Mesenchymal stem cell (in vitro differentiated cells and primary cell): Measurements from ENCODE around the gene ZNF496.

Source experiments
- DNase-seq: peaks from one replicate; pipeline ENCODE4 v3.0.0-alpha.2; 2013
- H2AFZ ChIP-seq: one replicate; pipeline ENCODE4 v1.6.1; 2013; ENCODE audit warnings: low read depth, mild to moderate bottlenecking, control low read depth, inconsistent platforms, low read length, moderate library complexity
- H2AK5ac ChIP-seq: 2 replicates; pipeline ENCODE4 v1.6.1; 2013; ENCODE audit warnings: low read length, moderate library complexity, mild to moderate bottlenecking, inconsistent platforms; ENCODE audit not compliant: severe bottlenecking
- H2BK120ac ChIP-seq: one replicate; pipeline ENCODE4 v1.6.1; 2013; ENCODE audit warnings: low read depth, mild to moderate bottlenecking, inconsistent platforms, low read length, moderate library complexity
- H2BK12ac ChIP-seq, 2 experiments: one replicate each; pipeline ENCODE4 v1.6.1; 2013; ENCODE audit warnings: inconsistent platforms in 2 of 2, low read length in 2 of 2, mild to moderate bottlenecking in 2 of 2, moderate library complexity in 2 of 2, control low read depth in 1 of 2
- H2BK15ac ChIP-seq: one replicate; pipeline ENCODE4 v1.6.1; 2013; ENCODE audit warnings: mild to moderate bottlenecking, low read depth, inconsistent platforms; ENCODE audit not compliant: poor library complexity, severe bottlenecking
- H2BK5ac ChIP-seq: 2 replicates; pipeline ENCODE4 v1.6.1; 2013; ENCODE audit warnings: low read depth, mild to moderate bottlenecking, low read length, control low read depth, inconsistent platforms; ENCODE audit not compliant: poor library complexity, severe bottlenecking
- H3K14ac ChIP-seq, 2 experiments: one replicate each; pipeline ENCODE4 v1.6.1; 2013; ENCODE audit warnings: inconsistent platforms in 2 of 2, low read length in 2 of 2, control low read depth in 1 of 2, mild to moderate bottlenecking in 1 of 2, moderate library complexity in 1 of 2
- H3K18ac ChIP-seq, 2 experiments: one replicate each; pipeline ENCODE4 v1.6.1; 2013; ENCODE audit warnings: inconsistent platforms in 2 of 2, low read length in 2 of 2, control low read depth in 1 of 2, low read depth in 1 of 2, mild to moderate bottlenecking in 1 of 2
- H3K23ac ChIP-seq, 2 experiments: one replicate each; pipeline ENCODE4 v1.6.1; 2013; ENCODE audit warnings: inconsistent platforms in 2 of 2, low read length in 2 of 2, mild to moderate bottlenecking in 2 of 2, moderate library complexity in 2 of 2, control low read depth in 1 of 2
- H3K27ac ChIP-seq: 2 replicates; pipeline ENCODE4 v1.5.1; 2013; ENCODE audit warnings: mild to moderate bottlenecking, moderate library complexity, low read length, control low read depth, inconsistent platforms; ENCODE audit not compliant: poor library complexity, severe bottlenecking
- H3K27me3 ChIP-seq, 2 experiments: 2 replicates each; pipeline versions ENCODE4 v1.6.1 to v1.7.0; 2013; ENCODE audit warnings: low read length in 2 of 2, mild to moderate bottlenecking in 2 of 2, moderate library complexity in 2 of 2, control low read depth in 1 of 2, inconsistent platforms in 1 of 2; ENCODE audit not compliant: control insufficient read depth in 1 of 2, insufficient read depth in 1 of 2
- H3K36me3 ChIP-seq, 2 experiments: 2 replicates each; pipeline versions ENCODE4 v1.6.1 to v1.7.0; 2013; ENCODE audit warnings: low read length in 2 of 2, control low read depth in 1 of 2, inconsistent platforms in 1 of 2, low read depth in 1 of 2, mild to moderate bottlenecking in 1 of 2; ENCODE audit not compliant: insufficient read depth in 2 of 2, control insufficient read depth in 1 of 2
- H3K4ac ChIP-seq, 2 experiments: one replicate each; pipeline ENCODE4 v1.6.1; 2013; ENCODE audit warnings: inconsistent platforms in 2 of 2, low read length in 2 of 2, mild to moderate bottlenecking in 2 of 2, moderate library complexity in 2 of 2, control low read depth in 1 of 2, low read depth in 1 of 2
- H3K4me1 ChIP-seq: 2 replicates; pipeline ENCODE4 v1.6.1; 2013; ENCODE audit warnings: low read depth, low read length, control low read depth; ENCODE audit not compliant: control insufficient read depth, insufficient read depth
- H3K4me2 ChIP-seq: 2 replicates; pipeline ENCODE4 v1.6.1; 2013; ENCODE audit warnings: low read length, mild to moderate bottlenecking, inconsistent platforms; ENCODE audit not compliant: poor library complexity, severe bottlenecking
- H3K4me3 ChIP-seq, 2 experiments: 2 replicates each; pipeline versions ENCODE4 v1.5.1 to v1.7.0; 2013; ENCODE audit warnings: low read length in 2 of 2, mild to moderate bottlenecking in 2 of 2, control low read depth in 1 of 2, low read depth in 1 of 2; ENCODE audit not compliant: insufficient read depth in 1 of 2
- H3K79me1 ChIP-seq: replicated peaks from 2 replicates; pipeline ENCODE4 v1.6.1; 2013; ENCODE audit warnings: mild to moderate bottlenecking, control low read depth, low read length, inconsistent platforms; ENCODE audit not compliant: poor library complexity, severe bottlenecking
- H3K9ac ChIP-seq: 2 replicates; pipeline ENCODE4 v1.7.0; 2013; ENCODE audit warnings: mild to moderate bottlenecking, low read length, moderate library complexity
- H3K9me3 ChIP-seq: 2 replicates; pipeline ENCODE4 v1.7.0; 2013; ENCODE audit warnings: mild to moderate bottlenecking, low read length; ENCODE audit not compliant: control insufficient read depth
- H4K8ac ChIP-seq: one replicate; pipeline ENCODE4 v1.6.1; 2013; ENCODE audit warnings: inconsistent platforms, mild to moderate bottlenecking, low read length, moderate library complexity
- H4K91ac ChIP-seq: one replicate; pipeline ENCODE4 v1.6.1; 2013; ENCODE audit warnings: mild to moderate bottlenecking, low read length, inconsistent platforms
- WGBS: methylation state at CpG from one replicate; pipeline ENCODE4 v1.1.7; 2013; ENCODE audit warnings: mixed read lengths; 5-methylcytosine and 5-hydroxymethylcytosine counted together

Gene ZNF496

GRCh38 chr1:247370786-247371732 lies 39.4 kb upstream of the ZNF496 start:
- H2BK5ac ChIP-seq = no peak overlapping the region
- no peak overlapping the region for H3K27ac ChIP-seq
- no peak overlapping the region for H3K4ac ChIP-seq
- no peak overlapping the region for H3K4me2 ChIP-seq
- H2AFZ ChIP-seq = no peak overlapping the region
- H3K9ac ChIP-seq = no peak overlapping the region
- no peaks in the 10 kb centered on the region for H3K27me3 ChIP-seq
- no peak overlapping the region for H4K8ac ChIP-seq
- H3K18ac ChIP-seq = no peak overlapping the region
- H3K36me3 ChIP-seq = no peaks in the 10 kb centered on the region
- no peaks in the 10 kb centered on the region for H3K79me1 ChIP-seq
- peak overlapping the region in 1 of 2 experiments; percentile 41 for H3K14ac ChIP-seq
- H2BK15ac ChIP-seq = no peak overlapping the region
- no peaks in the 10 kb centered on the region for H3K9me3 ChIP-seq
- peak; percentile 74 for DNase-seq
- H2BK12ac ChIP-seq = no peak overlapping the region
- no peak overlapping the region for H2AK5ac ChIP-seq
- H3K4me3 ChIP-seq = no peak overlapping the region
- H2BK120ac ChIP-seq = no peak overlapping the region
- H4K91ac ChIP-seq = no peak overlapping the region
- no peak overlapping the region for H3K23ac ChIP-seq
- WGBS = 79% methylated on average over 14 of the region's 16 CpGs
- no peaks in the 10 kb centered on the region for H3K4me1 ChIP-seq

- Histone ChIP-seq H2BK120ac (no peak overlapping the region), H3K27ac (no peak overlapping the region), H2BK15ac (no peak overlapping the region), H3K4me1 (no peaks in the 10 kb centered on the region), H3K4me3 (no peak overlapping the region), H3K9ac (no peak overlapping the region), H3K9me3 (no peaks in the 10 kb centered on the region), H3K4ac (no peak overlapping the region), H3K27me3 (peaks cover 0 to 3% of the 10 kb centered on the region in 2 experiments), H3K36me3 (no peaks in the 10 kb centered on the region), H3K18ac (no peak overlapping the region), H4K8ac (no peak overlapping the region), H2AFZ (no peak overlapping the region), H3K79me1 (no peaks in the 10 kb centered on the region), H2BK12ac (no peak overlapping the region), H3K4me2 (no peak overlapping the region), H2AK5ac (no peak overlapping the region), H2BK5ac (no peak overlapping the region), H4K91ac (no peak overlapping the region), H3K23ac (no peak overlapping the region), H3K14ac (no peak overlapping the region)
- DNase-seq = no peak
- WGBS = 90% methylated on average over 6 of the region's 7 CpGs
These were observed 37.0 kb upstream of the ZNF496 start for GRCh38 chr1:247368490-247369145.

- Histone ChIP-seq H3K4ac (no peak overlapping the region), H3K27me3 (peaks cover 0 to 8% of the 10 kb centered on the region in 2 experiments), H3K36me3 (no peaks in the 10 kb centered on the region), H3K4me2 (no peak overlapping the region), H3K4me3 (no peak overlapping the region), H3K27ac (no peak overlapping the region), H3K14ac (no peak overlapping the region), H3K79me1 (no peaks in the 10 kb centered on the region), H4K8ac (no peak overlapping the region), H2BK5ac (no peak overlapping the region), H3K23ac (no peak overlapping the region), H3K4me1 (no peaks in the 10 kb centered on the region), H2AFZ (no peak overlapping the region), H2BK12ac (no peak overlapping the region), H2BK15ac (no peak overlapping the region), H3K9ac (no peak overlapping the region), H2BK120ac (no peak overlapping the region), H2AK5ac (no peak overlapping the region), H4K91ac (no peak overlapping the region), H3K9me3 (no peaks in the 10 kb centered on the region), H3K18ac (no peak overlapping the region)
- 72% methylated on average over 6 of the region's 6 CpGs for WGBS
- DNase-seq = peak; percentile 71
These were observed 36.2 kb upstream of the ZNF496 start for GRCh38 chr1:247367786-247368422.
